ENCODE results near the gene VAMP1.

Gene VAMP1

DNA sequence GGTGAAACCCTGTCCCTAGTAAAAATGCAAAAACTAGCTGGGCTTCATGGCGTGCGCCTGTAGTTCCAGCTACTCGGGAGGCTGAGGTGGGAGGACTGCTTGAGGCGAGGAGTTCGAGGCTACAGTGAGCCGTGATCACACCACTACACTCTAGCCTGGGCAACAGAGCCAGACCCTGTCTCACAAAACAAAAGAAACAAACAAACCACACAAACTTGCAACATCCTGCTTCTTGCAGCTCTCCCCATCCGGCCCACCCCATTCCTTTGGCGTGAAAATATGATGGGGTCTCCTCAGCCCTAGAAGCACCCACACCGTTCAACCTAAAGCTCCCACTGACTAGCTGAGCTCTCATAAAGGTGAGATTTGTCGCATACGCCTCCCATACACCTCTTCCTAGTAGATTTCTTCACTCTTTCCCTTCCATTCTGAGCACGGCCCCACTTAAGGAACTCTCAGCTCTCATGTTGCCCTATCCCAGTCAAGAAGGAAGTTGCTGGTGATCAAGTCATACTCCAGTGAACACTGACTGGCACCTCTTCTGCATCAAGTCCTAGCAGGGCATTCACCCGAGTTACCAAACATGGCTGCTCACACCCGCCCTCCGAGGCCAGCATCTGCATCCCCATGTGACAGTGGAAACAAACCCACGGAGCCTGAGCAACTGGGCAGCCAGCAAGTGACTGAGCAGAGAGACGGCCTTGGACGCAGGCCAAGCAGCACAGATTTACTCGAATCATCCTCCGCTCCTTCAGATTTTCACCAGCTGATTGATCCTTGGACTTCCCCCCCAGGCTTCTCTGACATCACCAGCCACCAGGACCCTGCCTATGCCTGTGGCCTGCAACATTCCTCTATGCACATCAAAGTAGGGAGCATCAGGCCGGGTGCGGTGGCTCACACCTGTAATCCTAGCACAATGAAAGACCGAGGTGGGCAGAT is 44.6 kb downstream of the VAMP1 start:
- DNase-seq, result no peak

DNA sequence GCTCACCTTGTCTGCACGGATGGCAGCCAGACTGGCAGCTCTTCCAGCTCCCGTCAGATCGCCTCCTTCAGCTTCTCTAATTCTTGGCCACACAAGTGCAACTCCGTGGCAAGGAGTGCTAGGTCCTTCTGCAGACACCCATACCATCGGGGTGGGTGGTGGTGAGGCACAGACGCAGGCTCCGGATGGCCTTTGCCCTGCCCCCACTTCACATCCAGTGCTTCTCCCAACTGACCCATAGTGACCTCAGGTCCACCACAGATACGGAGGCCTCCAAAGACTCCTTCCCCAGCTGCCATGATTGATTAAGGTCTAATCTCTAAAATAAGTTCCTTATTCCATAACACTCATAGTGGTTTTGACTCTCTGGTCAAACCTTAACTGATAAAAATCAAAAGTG is 45.6 kb downstream of the VAMP1 start:
- DNase-seq, result no peak

DNA sequence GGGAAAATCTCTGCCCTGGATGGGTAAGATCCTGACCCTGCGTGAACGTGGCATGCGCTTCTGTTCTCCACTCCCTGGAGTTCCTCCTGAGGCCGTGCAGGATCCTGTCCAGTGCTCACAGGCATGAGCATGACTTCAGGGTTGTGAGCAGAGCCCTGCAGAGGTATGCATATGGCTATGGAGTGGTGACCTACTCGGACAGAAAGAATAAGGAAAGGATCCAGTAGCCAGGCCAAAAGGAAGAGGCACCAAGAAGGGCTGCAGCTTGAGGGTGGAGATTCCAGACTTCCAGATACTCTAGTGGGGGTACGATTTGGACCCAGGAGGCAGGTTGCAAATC is 46.5 kb downstream of the VAMP1 start:
- no peak for DNase-seq

DNA sequence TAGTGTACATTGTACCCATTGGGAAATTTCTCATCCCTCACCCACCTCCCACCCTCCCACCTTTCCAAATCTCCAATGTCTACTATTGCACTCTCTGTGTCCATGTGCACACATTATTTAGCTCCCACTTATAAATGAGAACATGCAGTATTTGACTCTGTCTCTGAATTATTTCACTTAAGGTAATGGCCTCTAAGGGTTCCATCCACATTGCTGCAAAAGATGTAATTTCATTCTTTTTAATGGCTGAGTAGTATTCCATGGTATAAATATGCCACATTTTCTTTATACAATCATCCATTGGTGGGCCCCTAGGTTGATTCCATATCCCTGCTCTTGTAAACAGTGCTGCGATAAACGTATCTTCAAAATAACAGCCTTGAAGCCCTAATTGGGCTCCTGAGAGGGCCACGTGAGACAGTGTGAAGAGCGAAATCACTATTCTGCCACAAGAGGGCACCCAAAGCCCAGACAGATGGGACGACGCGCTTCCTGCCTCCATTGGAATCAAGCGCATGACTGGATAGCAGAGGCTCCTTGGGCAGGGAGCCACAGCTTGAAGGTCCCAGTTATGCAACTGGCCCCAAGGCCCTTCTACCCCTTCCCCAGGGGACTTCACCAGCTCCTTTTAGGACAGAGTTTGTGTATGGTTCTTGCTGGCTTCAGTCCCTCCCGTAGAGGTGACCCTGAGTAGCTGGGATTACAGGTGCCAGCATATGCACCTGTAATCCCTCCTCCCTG is 47.0 kb downstream of the VAMP1 start:
- DNase-seq, result peak; percentile 62

DNA sequence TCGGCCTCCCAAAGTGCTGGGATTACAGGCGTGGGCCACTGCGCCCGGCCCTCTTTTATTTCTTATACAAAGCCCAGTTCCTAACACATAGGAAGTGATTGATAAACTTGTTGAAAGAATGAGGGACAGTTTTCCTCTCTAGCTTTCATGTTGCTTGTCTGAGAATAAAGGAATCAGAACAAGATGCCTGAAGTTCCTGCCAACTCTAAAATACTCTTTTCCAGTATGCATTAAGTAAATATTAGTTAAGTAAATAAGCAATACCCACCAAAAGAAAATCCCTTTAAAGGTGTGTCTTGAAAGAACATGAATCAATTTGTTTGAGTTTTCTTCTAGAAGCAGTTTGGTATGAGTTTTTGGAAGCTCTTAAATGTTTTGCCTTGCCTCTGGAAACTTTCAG is 50.1 kb downstream of the VAMP1 start:
- no peak for DNase-seq

DNA sequence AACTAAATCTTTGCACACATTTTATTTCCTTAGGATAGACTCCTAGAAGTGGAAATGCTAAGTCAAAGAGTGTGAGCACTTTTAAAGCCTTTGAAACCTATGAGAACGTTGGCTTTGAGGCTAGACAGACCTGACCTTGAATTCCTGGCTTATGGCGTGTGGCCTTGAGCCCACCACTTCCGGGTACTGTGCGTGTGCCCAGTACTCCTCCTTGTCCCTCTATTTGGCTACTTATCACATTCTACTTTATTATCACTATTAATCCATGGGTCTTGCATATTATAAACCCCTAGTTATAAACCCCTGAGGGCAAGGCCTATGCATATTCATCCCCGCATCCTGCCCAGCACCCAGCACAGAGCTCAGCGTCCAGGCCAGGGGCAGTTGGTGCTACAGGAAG is 51.7 kb downstream of the VAMP1 start:
- DNase-seq, result no peak

DNA sequence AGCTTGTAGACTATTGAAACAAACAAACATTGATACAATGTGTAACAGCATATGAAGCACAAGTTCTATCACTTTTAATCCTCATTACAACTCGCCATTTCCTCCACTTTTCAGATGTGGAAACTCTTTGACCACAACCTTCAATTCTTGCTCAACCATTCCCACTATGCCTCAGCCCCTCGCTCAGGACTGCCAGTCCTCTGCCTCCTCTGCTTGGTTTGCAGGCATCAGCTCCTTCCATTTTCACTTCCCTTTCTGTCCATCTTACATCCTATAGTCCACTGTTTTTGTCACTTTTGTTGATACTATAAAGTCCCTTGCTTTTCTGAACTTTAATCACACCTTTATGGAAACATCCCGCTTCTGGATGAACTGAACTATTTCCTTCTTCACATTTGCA is 53.9 kb downstream of the VAMP1 start:
- no peak for DNase-seq

All from T-helper 9 cell (primary cell).